HG03135 (cell line): ENCODE measurements around the gene SNAI3.

ENCODE experiments used
- ATAC-seq: cut with Tn5 transposase; IDR thresholded peaks from one replicate; pipeline ENCODE4 v1.9.1; 2021; ENCODE audit warnings: mild to moderate bottlenecking, moderate library complexity; ENCODE audit not compliant: unreplicated experiment

SNAI3 gene

DNA sequence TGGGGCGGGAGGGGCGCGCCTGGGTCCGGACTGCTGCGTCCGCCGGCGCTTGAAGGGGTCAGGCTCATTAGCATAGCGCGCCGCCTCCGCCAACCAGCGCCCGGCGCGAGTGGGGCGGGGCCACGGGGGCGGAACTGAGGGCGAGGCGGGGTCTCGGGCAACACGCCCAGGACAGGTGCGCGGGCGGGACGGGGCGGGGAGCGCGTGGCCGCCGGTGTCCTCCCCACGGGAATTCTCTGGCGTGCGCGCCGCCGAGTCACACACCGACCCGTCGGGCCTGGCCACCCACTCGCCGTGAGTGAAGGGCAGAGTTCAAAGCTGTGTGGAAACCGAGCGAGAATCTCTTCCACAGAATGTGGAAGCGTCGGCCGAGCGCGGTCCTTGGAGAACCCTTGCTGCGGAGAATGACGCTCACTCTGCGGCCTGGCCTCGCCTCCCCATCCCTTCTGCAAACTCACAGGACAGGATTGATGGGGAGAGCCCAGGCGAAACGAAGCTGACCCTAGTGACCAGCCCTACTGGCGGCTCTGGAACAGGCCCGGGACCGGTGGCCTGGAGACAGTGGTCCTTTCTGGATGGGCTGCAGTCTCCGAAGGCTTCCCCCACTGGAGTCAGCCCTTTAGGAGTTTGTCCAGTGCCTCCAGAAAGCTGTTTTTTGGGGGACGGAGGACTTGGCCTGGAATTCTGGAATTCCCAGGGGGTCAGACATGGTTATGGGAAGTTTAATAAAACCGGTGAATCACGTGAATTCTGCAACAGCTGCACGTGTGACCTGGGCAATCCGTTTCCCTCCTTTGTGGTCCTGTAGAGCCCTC, at the start of gene SNAI3:
Gene SNAI3 (minus strand): TSS at position 69 of the 815 bp plus-strand sequence. CDS start 101 bp downstream, outside the sequence.
- ATAC-seq = peak; percentile 61

DNA sequence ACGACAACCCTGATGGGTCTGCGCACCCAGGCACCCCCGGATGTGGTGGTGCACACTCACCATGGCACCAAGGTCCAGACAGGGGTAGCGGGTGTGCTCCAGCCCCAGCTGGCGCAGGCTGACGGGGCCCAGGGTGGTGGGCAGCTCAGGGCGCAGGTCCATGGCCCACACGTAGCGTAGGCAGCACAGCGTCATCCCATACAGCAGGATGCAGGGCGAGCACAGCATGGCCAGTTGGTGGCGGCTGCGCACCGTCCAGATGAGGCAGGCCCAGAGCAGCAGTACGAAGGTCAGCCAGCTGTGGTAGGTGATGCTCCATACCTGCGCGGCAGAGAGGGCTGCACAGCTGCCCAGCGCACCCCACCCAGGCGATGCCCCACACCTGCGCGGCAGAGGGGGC, 49.8 kb upstream of the SNAI3 start:
- ATAC-seq = no peak

DNA sequence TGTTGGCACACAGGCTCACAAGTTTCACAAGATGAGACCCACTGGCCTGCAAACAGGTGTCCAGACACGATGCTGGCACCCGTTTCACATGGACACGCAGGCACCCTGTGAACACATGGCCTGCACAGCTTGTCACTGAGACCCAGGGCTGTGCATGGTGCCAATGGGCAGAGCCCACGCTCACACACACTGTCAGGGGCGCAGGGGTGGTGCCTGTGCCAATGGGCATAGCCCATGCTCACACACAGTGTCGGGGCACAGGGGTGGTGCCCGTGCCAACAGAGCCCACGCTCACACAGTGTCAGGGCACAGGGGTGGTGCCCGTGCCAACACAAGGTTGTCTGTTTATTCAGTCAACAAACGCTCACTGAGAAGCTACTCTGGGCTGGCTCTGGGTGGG, 49.3 kb upstream of the SNAI3 start:
- no peak for ATAC-seq

DNA sequence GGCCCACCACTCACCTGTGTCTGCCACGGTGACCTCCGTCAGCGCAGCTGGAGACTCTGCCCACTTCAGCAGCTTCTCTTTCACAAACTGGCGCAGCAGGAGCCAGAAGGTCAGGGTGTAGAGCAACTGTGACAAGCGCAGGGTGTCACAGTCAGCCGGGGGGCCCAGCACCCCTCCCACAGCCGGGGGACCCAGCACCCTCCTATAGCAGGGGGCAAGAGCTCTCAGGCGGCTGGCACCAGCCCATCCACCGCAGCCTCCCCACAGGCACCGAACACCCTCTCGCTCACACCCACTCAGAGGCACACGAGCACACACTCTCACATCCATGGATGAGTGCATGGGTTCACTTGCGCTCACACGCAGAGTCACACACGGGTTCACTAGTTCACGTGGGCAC, 48.8 kb upstream of the SNAI3 start:
- no peak for ATAC-seq

DNA sequence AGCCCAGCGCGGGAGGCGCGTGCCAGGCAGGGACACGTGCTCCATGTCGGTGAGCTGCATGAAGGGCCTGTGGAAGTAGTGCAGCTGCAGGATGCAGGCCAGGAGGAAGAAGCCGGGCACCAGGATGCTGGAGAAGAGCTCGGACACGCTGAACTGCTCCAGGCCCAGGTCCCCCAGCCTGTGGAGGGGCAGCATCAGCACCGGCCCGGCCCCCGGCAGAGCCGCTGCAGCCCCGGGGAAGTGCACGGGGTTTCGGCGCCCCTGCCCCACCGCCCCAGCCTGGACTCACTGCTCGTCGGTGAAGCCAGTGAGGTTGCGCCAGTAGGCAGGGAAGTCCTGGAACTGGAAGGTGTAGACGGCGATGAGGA, 48.0 kb upstream of the SNAI3 start:
- no peak for ATAC-seq

DNA sequence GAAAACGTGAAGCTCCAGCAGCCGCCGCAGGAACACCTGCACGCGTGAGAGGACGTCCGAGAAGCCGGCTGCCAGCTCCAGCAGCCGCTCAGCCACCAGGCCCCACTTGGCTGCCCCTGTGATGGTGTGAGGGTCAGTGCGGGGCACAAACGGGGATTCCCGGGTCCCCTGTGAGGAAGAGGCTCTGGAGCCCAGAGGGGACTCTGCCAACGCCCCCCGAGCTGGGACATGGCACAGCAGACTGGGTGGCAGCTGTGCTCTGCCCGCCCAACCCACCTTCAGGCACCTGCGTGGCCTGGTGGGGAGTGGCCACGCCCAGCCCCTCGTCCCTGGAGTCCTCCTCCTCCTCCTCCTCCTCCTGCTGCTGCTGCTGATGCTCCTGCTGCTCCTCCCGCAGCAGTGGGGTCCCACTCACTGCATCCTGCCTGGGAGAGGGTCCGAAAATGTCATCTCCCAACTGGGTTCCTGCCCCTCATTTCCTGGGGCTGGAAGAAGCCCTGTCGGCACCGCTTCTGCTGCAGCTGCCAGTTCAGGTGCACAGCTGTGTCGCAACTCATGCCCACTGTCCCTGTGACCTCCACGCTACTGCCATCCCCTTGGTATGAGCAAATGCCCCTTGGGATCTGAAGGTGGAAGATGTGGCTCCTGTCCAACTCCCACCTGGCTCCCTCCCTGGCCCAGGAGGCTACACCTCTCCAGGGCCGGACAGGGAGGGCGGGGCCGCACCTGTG, 47.5 kb upstream of the SNAI3 start:
- no peak for ATAC-seq

DNA sequence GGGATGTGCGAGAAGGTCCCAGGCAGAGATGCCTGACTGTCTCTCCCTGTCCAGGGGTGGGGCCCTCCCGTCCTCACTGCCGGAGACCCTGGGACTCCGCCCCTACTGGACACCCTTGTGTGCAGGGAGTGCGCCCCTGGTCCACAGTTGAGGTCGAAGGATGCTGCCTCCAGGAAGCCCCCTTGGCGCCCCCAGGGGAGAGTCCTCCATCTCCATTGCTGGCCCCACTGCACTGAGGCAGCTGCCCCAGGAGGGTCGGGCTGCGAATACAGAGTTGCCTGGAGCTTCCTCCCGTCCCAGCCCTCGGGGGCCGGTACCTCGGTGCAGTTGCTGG, 46.6 kb upstream of the SNAI3 start:
- no peak for ATAC-seq

DNA sequence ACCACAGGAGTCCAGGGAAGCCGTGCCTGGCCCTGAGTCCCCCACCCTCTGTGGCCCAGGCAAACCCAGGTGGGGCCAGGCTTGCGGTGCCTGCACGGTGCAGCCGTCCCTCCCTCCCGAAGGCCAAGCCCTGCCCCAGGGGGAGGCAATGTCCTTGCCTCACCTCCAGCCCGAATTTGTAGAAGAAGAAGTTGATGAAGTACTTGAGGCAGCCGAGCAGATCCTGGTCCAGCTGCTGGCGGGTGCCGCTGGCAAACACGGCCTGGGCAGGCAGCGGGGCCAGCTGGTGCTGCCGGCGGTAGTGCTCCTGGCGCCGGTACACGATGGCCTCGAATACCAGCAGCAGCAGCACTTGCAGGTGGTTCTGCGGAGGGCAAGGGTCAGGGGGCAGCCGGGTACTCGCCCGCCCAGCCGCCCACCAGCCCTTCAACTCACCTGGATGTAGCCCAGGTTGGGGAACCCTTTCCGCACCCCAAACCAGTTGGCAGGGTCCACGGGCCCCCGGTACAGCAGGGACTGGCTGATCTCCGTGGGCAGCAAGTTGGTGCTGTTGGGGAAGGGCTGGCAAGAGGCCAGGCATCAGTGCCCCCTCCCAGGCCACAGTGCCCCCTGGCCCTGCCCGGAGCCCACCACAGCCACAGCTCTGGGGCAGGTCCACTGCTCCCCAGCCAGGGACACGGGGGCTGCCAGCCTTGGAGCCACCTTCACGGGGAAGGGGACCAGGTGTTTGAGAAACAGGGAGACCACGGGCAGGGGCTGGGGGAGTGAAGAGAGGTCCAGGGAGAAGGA, 46.1 kb upstream of the SNAI3 start:
- ATAC-seq = no peak

DNA sequence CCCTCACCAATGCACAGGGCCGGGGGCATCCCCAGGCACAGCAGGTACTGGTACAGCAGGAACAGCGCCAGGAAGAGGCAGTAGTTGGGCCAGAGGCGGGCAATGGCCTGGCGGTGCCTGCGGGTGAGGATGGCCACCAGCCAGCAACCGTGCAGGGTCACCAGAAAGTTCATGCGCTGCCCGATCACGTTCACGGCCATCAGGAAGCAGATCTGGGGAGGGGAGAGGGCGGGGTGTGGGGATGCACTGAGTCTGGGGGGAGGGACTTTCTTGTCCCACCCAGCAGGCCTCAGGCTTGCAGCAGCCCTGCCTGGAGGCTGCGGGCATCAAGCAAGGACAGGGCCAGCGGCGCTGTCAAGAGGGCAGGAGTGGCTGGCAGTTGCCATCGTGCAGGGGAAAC, 45.4 kb upstream of the SNAI3 start:
- no peak for ATAC-seq

DNA sequence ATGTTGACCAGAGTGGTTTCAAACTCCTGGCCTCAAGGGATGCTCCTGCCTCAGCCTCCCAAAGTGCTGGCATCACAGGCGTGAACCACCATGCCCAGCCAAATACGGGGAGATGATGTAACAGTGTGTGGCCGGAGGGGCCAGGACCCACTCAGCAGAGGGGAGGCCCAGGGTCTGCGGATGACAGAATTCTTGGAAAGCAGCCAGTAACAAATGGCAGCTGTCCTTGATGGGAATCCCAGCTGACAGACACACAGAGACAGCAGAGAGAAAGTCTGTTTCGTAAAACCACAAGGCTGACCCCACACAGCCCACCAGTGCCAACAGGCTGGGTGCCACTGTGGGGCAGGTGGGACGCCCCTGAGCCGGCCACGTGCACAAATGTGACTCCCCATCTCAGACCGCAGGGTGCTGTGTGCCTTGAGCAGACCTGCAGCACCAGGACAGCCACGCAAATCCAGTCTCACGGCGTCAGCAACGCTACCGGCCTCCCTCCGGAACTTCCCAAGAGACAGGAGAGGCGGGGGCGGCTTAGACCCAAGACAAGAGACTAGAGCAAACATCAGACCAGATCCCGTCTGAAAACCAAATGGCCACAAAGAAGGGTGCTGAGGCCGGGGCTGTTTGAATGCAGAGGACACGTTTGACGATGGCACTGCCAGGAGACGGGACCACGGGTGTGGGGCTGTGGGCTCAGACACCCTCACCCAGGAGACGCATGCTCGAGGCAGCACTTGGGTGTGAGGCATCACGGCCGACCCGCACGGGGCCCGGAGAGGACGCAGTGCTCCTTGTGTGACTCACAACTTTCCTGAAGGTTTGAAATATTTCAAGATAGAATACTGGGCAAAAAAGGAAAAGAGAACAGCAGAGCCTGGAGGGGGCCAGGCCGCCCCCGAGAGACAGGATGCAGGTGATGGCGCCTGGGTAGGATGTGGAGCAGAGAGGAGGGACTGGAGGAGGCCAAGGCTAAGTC, 44.6 kb upstream of the SNAI3 start:
- ATAC-seq = no peak

DNA sequence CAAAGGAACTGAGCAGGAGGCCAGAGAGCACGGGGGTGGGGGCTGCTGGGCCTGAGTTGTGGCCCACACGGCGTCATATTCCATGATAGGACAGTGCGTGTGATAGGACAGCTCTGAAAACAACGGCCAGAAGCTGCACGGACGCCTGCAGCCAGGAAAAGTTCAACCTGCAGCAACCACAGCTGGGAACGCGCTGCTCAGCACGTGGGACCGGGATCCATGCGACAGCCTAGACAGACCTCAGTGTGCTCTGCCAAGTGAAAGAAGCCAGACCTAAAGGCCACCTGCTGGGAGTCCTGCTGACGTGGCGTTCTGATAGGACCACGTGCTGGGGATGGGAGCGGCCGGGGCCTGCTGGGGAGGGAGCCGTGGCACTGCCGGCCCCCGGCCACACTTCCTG, 41.6 kb upstream of the SNAI3 start:
- no peak for ATAC-seq

DNA sequence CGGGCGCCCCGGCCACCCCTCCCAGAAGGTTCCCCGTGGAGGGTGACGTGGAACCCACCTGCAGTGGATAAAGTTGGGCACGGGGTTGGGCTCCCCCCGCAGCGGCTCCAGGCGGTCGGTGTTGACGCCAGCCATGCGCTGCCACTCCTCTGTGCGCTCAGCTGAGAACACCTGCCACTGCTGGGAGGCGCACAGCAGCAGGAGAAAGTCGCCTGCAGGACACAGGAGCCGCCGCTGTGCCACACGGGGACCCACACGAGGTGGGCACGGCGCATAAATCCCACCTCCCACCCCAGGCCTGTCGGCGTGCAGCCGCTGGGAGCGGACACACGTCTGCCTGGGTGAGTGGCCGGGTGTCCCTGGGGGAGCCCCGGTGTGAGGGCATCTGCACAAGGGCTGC, 40.7 kb upstream of the SNAI3 start:
- no peak for ATAC-seq

DNA sequence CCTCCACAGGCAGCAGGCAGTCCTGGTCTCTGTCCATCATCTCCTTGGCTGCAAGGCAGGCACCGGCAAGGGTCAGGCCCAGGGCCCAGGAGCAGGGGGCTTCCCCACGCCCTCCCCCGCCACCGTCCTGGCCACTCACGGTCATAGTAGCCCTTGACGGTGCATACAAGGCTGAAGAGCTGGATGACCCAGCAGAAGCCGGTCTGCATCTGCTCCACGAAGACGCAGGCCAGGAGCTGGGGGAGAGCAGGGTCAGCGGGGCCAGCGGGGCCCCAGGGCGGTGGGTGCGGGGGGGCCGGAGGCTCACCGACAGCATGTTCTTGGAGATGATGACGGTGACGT, 40.1 kb upstream of the SNAI3 start:
- ATAC-seq = no peak

DNA sequence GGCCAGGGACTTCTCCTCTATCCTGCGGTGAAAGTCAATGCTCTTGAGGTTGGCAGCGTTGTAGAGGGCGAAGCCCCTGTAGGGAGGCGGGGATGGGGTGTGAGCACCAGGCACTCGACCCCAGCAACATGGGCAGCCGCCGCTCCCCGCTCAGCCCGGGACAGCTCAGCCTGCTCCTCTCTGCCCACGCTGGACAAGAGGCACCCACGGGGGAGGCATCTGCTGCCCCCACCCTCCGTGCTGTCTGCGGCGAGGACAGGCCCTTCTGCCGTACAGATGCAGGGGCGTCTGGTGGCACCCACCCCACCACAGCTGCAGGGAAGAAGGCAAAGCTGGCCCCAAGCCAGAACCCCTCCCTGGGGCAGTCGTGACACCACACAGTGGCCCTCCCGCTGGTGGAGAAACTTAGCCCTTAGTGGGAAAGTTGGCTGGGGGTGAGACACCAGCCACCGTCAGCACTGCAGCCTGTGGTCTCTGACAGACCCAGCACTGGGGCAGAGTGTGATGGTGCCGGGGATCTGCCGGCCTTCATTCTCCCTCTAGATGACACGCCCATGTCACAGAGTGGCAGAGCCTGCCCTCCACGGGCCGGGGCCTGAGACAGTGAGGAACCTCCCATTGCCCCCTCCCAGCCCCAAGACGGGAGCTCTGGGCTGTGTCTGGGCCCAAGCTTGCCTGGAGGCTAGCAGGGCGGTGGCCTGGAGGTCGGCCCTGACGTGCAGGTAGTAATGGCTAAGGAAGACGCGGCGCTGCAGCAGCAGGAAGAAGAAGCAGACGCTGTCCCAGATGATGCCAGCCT, 39.5 kb upstream of the SNAI3 start:
- no peak for ATAC-seq

DNA sequence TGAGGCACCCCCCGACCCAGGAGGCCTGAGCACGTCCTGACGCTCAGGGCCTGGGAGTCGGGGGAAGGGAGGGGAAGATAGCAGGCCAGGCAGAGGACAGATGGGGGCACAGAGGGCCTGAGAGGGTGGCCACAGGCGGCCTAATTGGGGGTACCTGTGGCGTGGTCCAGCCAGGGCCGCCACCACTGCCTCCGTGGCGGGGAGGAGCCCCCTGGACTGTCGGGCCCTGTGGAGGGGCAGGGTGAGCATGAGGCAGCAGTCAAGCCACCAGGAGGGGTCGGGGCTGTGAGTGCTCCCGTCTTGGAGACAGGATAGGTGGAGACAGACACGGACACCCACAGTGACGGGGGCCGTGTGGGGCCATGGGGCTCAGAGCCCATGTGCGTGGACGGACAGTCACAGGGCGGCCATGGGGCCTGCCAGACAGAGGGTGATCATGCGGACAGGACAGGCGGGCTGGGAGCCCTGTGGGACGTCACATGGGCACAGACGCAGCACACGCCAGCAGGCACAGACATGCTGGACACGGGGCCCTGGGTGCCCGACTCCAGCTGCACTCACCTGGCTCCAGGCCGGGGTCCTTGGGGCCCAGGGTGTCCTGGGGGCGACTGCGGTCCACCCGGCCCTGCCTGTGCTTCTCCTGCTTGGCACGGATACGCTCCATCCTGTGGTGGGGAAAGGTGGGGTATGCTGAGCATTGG, 38.7 kb upstream of the SNAI3 start:
- no peak for ATAC-seq

DNA sequence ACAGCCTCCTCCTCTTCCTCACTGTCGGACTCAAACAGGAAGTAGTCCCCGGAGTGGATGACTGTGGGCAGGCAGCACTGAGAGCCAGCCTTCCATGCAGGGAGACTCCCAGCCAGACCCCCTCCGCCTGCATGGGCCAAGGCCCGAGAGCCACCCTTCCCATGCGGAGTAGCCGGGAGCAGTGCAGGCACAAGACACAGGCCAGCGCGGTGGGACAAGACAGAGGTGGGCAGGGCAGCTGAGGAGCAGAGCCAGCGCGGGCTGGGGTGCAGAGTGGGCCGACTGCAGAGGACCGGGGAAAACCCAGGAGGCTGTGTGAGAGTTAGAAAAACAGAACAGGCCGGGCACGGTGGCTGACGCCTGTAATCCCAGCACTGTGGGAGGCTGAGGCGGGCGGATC, 37.6 kb upstream of the SNAI3 start:
- ATAC-seq = no peak

DNA sequence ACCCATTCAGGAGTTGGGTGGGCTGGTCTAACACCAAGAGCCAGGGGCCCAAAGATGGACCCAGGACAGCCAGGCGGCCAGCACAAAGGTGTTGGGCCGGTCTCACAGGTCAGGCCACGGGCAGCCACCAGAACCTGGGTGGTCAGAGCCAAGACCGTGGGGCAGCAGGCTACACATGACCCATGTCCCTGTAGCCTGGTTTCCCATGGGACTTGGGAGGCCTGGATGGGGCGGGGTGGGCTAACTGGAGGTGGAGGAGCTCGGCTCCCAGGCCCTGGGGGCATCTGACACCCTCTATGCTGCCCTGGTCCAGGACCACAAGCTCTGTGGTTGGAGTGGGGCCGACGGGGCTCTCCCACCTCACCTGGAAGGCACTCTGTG, 37.2 kb upstream of the SNAI3 start:
- ATAC-seq = no peak

DNA sequence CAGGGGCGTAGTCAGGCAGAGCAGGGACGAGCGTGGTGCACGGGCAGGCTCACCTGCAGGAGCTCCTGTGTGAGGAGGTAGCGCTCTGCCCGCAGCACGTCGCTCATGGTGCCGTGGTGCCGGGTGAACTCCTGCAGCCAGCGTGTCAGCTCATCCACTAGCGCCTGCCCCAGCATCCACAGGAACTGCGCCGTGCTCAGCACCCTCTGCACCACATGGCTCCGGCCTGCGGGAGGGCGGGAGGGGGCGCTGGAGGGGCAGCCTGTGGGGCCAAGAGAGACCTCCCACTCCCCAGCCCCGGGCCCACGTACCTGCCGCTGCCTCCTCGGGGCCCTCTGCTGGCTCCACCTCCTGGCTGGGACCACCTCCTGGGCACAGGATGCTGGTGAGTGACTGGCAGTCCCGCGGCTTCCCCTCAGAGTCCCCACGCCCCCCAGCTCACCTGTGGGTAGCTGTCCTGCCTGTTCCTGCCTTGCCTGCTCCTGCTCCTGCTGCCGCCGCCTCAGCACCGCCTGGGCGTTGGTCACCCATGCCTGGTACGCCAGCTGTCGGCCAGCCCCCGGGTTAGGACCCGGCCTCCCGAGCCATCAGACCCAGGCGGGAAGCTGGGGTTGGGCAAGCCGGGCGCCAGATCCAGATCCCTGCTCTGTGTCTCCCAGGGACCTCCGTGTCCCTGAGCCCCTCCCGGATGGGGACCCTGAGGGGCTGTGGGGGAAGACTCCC, 36.6 kb upstream of the SNAI3 start:
- no peak for ATAC-seq
